Measurements from ENCODE around the gene PCDHB14. TPM values are rescaled to one million over a fixed set of nuclear protein-coding genes. Genes with fewer than 3 reads are reported as not detected.
"Not testable (repeated sequence)": the region's sequence is repeated elsewhere in the genome, so short reads cannot be mapped to it uniquely, and the experiment has no call there.

The PCDHB14 gene
- 1 to 10 TPM; 5.4 to 7.5 (median 6.2) TPM for total RNA-seq

GRCh38 chr5:141223112-141223783 is at the start of gene PCDHB14:
PCDHB14 (plus strand) TSS chr5:141223343; CDS start chr5:141223506, 163 bp downstream.
- TF ChIP-seq CTCF (IDR thresholded peaks at IDR 0.05): no peak
- no peak for TF ChIP-seq POLR2A (IDR thresholded peaks at IDR 0.05)
- DNase-seq (ENCODE audit: low spot score in 2 of 2): no peak
- WGBS, 2 donors: 28 to 29% methylated on average over 15 of the region's 15 CpGs
- no peak within 1 kb of the TSS for H3K4me3 ChIP-seq (ENCODE audit: low read depth, poor library complexity, severe bottlenecking)
- intact Hi-C loops (cut with DNase I; ENCODE audit: low total_unique reads): no loop called here

GRCh38 chr5:141174291-141175104 is 48.6 kb upstream of the PCDHB14 start:
- DNase-seq (ENCODE audit: low spot score in 2 of 2); intact Hi-C loops (cut with DNase I; ENCODE audit: low total_unique reads); H3K4me3 ChIP-seq (ENCODE audit: low read depth, poor library complexity, severe bottlenecking): not testable (repeated sequence)
- 42 to 51% methylated on average over 55 to 74 of the region's 79 CpGs for WGBS, 2 donors

GRCh38 chr5:141175933-141176332 is 47.2 kb upstream of the PCDHB14 start:
- intact Hi-C loops (cut with DNase I; ENCODE audit: low total_unique reads): no loop called here
- 51 to 67% methylated on average over 1 of the region's 1 CpG for WGBS, 2 donors
- no peak for DNase-seq (ENCODE audit: low spot score in 2 of 2)
- TF ChIP-seq CTCF (IDR thresholded peaks at IDR 0.05): no peak
- TF ChIP-seq POLR2A (IDR thresholded peaks at IDR 0.05): no peak
- no peak overlapping the region for H3K4me3 ChIP-seq (ENCODE audit: low read depth, poor library complexity, severe bottlenecking)

- H3K4me3 ChIP-seq (ENCODE audit: low read depth, poor library complexity, severe bottlenecking); DNase-seq (ENCODE audit: low spot score in 2 of 2); intact Hi-C loops (cut with DNase I; ENCODE audit: low total_unique reads): not testable (repeated sequence)
- WGBS, 2 donors: 32 to 35% methylated on average over 14 to 18 of the region's 18 CpGs
Measured at GRCh38 chr5:141177577-141178191, 45.5 kb upstream of the PCDHB14 start, which contains the start of gene PCDHB8. PCDHB8 (plus strand) TSS chr5:141177790; CDS start chr5:141178035, 245 bp downstream.

- intact Hi-C loops (cut with DNase I; ENCODE audit: low total_unique reads); DNase-seq (ENCODE audit: low spot score in 2 of 2); H3K4me3 ChIP-seq (ENCODE audit: low read depth, poor library complexity, severe bottlenecking): not testable (repeated sequence)
- WGBS, 2 donors: 38 to 43% methylated on average over 30 to 35 of the region's 39 CpGs
Measured at GRCh38 chr5:141179371-141179770, 43.8 kb upstream of the PCDHB14 start.

GRCh38 chr5:141179876-141180275 is 43.3 kb upstream of the PCDHB14 start:
- WGBS, 2 donors: 33 to 50% methylated on average over 20 to 27 of the region's 32 CpGs
- intact Hi-C loops (cut with DNase I; ENCODE audit: low total_unique reads); H3K4me3 ChIP-seq (ENCODE audit: low read depth, poor library complexity, severe bottlenecking); DNase-seq (ENCODE audit: low spot score in 2 of 2): not testable (repeated sequence)

GRCh38 chr5:141180313-141180712 is 42.8 kb upstream of the PCDHB14 start:
- intact Hi-C loops (cut with DNase I; ENCODE audit: low total_unique reads): no loop called here
- no peak overlapping the region for H3K4me3 ChIP-seq (ENCODE audit: low read depth, poor library complexity, severe bottlenecking)
- DNase-seq (ENCODE audit: low spot score in 2 of 2): no peak
- TF ChIP-seq CTCF (IDR thresholded peaks at IDR 0.05): no peak
- TF ChIP-seq POLR2A (IDR thresholded peaks at IDR 0.05): no peak
- WGBS, 2 donors: 39 to 67% methylated on average over 1 of the region's 1 CpG

Measured in lower leg skin (tissue), 4 donors.